NCI-H1694 treated with DMSO at 0.1 percent for 48 hours (cell line): Measurements from ENCODE around the gene LMAN1L.

Experiments
- DNase-seq: peaks from one replicate; lab custom pipeline; 2025; lab: John Stamatoyannopoulos, UW

Gene LMAN1L

DNA sequence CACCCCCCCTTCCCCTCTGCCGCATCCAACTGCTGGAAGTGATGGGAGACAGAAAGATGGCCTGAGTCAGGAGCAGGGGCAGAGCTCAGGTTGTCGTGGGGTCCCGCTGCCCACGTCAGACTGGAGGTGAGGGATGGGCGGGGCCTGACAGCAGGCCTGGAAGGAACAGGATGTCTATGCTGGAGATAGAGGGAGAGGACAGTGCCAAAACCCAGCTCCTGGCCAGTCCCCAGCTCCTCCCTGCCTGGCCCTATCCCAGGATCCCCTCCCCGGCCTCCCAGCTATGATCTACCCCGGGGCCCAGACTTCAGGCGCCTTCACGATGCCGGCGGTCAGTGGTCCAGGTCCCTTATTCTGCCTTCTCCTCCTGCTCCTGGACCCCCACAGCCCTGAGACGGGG lies at the start of gene LMAN1L:
Gene LMAN1L (plus strand): TSS at position 303 of the 400 bp plus-strand sequence. CDS start 20 bp downstream, at position 323.
- no peak for DNase-seq

DNA sequence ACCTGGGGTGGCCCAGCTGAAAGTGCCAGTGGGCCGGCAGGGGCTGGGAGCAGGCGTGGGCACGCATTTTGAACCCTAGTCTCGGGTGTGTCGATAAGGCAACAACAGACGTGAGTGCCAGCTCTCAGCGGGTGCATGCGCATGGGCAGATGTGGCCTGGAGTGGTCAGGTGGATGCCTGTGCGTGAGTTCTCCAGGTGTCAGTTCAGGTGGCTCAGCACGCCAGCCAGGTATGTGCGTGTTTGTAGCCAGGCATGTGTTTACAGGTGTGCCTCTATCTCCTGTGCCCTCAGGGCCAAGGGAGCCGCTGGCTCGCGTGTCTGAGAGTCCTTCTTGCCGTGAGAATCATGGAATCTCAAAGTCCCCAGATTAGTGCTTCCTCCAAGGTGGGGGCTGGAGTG lies 49.2 kb upstream of the LMAN1L start:
- DNase-seq, result no peak

DNA sequence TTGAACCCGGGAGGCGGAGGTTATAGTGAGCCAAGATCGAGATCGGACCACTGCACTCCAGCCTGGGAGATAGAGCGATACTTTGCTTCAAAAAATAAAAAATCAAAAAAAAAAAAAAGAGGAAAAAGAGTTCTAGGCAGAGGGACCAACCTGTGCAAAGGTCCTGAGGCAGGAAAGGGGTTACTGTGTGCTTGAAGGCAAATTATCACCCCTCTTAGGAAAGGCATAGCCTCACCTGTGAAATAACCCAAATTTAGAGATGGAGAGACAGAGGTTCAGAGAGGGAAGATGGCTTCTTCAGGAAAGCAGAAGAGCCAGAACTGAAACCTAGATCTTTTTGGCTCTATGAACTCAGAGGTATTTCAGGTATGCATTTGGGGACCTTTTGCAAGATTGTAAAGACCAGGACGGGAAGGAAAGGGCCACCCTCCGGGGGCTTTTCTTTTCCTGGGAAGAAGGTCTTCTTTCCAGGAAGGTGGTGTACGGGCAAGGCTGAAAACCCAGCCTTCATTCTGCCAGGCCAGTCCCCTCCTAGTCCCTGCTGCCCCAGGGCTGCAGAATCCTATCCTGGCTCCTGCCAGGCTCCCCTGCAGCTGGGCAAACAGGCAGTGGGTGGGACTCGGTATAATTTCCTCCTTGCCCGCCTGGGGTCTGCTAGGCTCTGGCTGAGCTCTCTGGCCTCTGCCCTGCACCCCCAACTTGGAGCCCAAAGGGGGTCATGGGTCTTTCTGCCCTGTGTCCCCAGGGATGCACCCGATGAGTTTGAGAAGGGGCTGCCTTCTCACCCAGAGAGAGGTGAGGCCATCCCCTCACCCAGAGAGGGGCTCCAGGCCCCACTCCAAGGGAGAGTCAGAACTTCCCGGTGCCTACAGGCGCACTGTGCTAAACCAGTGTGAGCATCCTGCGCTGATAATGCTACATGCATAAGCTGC lies 45.2 kb upstream of the LMAN1L start:
- no peak for DNase-seq

DNA sequence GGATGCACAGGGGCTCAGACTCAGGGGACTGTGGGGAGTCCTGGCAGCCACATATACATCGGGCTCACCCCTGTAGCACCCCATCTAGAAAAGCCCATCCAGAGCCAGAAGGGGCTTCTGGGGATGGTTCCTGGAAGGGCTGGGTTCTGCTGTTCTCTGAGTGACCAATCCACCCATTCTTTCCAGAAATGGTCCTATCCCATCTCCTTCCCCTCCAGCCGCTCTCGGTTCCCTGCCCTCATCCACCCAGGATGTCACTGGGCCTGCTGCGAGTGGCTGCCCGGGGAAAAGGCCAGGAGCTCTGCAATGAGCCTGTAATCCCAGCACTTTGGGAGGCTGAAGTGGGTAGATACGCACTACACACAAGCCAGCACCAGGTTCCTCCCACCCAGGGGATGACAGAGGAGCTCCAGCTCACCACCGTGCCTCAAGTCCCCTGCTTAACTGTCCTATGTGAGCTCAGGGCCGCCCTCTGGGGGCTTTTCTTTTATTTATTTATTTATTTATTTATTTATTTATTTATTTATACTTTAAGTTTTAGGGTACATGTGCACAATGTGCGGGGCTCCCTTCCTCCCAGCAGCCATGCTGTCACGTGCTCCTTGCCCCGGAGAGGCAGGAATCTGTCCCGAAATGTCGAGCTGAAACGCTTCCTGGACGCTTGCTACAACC lies 44.4 kb upstream of the LMAN1L start:
- DNase-seq, result no peak

- DNase-seq, result peak; percentile 51
These were observed 43.8 kb upstream of the LMAN1L start for GRCh38 chr15:74768771-74769342.

GRCh38 chr15:74769463-74770025 lies 43.1 kb upstream of the LMAN1L start:
- DNase-seq, result no peak

- no peak for DNase-seq
These were observed 42.3 kb upstream of the LMAN1L start for GRCh38 chr15:74770211-74770903.

- DNase-seq, result no peak
These were observed 39.3 kb upstream of the LMAN1L start for GRCh38 chr15:74773329-74773728.

GRCh38 chr15:74773731-74774252 lies 38.8 kb upstream of the LMAN1L start:
- DNase-seq, result no peak

- DNase-seq, result no peak
These were observed 37.5 kb upstream of the LMAN1L start for GRCh38 chr15:74775132-74775562.

DNA sequence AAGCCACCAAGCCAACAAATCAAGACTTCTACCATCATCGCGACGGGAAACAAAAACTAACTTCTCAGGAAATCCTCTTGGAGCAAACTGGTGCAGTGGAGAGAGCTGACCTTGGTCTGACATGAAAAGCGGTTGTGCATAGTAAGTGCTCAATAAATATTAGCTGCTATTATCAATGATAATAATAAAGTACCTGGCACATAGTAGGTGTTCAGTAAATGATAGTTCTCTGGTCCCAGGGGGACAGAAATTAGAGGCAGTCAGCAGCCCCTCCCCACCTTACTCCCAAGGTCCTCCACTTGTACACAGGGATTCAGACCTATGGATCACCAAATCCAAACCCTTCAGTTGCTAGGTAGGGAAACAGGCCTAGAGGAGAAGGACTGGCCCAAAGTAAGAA lies 36.7 kb upstream of the LMAN1L start:
- no peak for DNase-seq

- no peak for DNase-seq
These were observed 35.5 kb upstream of the LMAN1L start for GRCh38 chr15:74776821-74777768.

DNA sequence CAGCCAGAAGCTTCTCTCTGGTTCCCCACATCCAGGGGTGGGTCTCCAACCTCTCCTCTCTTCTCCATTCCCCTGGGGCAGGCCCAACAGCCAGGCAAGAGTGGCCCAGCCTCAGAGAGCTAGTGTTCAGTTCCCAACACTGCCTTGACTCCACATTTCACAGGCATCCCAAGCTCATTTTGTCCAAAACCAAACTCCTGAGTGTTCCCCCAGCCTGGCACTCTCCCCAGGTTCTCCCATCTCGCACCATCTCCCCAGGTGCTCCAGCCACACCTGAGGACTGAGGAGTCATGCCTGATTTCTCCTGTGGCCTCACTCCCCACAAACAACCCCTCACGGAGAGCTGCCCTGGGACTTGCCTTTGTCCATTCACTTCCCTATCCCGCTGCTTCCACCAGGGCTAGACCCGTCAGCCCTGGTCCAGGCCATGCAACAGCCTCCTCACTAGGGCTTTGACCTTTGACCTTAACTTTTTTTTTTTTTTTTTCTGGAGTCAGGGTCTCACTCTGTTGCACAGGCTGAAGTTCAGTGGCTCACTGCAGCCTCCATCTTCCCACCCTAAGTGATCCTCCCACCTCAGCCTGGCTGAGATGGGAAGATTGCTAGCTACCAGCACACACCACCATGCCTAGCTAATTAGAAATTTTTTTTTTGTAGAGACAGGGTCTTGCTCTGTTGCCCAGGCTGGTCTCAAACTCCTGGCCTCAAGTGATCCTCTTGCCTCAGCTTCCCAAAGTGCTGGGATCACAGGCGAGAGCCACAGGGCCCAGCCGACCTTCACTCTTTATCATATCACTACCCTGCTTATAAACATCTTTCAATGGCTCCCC lies 34.7 kb upstream of the LMAN1L start:
- DNase-seq, result no peak

- no peak for DNase-seq
These were observed 34.0 kb upstream of the LMAN1L start for GRCh38 chr15:74778599-74778970.

DNA sequence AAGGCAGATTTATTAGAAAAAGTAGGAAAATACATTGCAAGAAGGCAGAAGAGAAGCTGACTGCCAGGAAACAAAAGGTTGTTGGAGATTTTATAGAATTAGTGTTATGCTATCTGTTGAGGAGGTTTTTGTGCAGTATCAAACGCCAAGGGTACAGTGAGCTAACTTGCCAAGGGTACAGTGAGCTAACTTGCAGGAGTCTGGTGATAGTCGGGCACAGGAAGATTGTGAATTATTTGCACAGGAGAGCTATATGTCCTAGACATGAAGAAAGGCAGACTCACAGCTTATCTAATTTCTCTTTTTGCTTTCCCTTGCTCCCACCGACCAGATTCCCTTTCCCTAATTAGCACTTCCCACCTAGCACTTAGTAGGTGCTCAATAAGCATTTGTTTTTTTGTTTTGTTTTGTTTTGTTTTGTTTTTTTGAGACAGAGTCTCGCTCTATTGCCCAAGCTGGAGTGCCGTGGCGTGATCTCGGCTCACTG lies 33.4 kb upstream of the LMAN1L start:
- DNase-seq, result no peak

GRCh38 chr15:74780523-74781430 lies 31.9 kb upstream of the LMAN1L start:
- no peak for DNase-seq

GRCh38 chr15:74781431-74782258 lies 31.0 kb upstream of the LMAN1L start, which contains the start of gene CSK:
TSS of gene CSK (plus strand) at chr15:74782080. CDS start at chr15:74798298, 16,218 bp downstream.
- peak; percentile 23 for DNase-seq
